ENCODE measurements around the gene C3orf33.
"Not testable (repeated sequence)": the region's sequence is repeated elsewhere in the genome, so short reads cannot be mapped to it uniquely, and the experiment has no call there.

The C3orf33 gene

GRCh38 chr3:155843569-155843968 is 37.5 kb upstream of the C3orf33 start:
- Histone ChIP-seq H3K27me3 (ENCODE audit: insufficient read depth, low read length, poor library complexity) (no peaks in the 10 kb centered on the region), H3K9me3 (ENCODE audit: insufficient read depth, low read length, severe bottlenecking) (no peaks in the 10 kb centered on the region), H3K4me2 (ENCODE audit: insufficient read depth, low read length) (no peak overlapping the region), H3K4me3 (ENCODE audit: low read depth in 1 of 2, low read length in 2 of 2) (no peak overlapping the region), H2AFZ (ENCODE audit: low read depth, low read length) (no peak overlapping the region), H3K27ac (ENCODE audit: low read length) (no peak overlapping the region), H4K20me1 (ENCODE audit: insufficient read depth, low read length) (peaks cover 4% of the 10 kb centered on the region; the same call in 1 of the 2 replicates), H3K4me1 (ENCODE audit: insufficient read depth, low read length) (peaks cover 31% of the 10 kb centered on the region), H3K9ac (ENCODE audit: low read depth, low read length) (no peak overlapping the region), H3K36me3 (ENCODE audit: insufficient read depth, low read length) (peaks cover 14% of the 10 kb centered on the region), H3K79me2 (ENCODE audit: insufficient read depth, low read length) (peaks cover 59% of the 10 kb centered on the region)
- DNase-seq: no peak
- no peak for ATAC-seq (ENCODE audit: insufficient read depth, low read depth)
- no peak for TF ChIP-seq EZH2 (IDR thresholded peaks at IDR 0.05; ENCODE audit: borderline replicate concordance, low read depth, low read length, severe bottlenecking)
- no peak for TF ChIP-seq CTCF (IDR thresholded peaks at IDR 0.05; ENCODE audit: borderline replicate concordance, extremely low read depth, low read length, poor library complexity, severe bottlenecking)

GRCh38 chr3:155835341-155836071 is 29.4 kb upstream of the C3orf33 start:
- Histone ChIP-seq H3K4me3 (ENCODE audit: low read depth in 1 of 2, low read length in 2 of 2) (no peak overlapping the region), H3K4me2 (ENCODE audit: insufficient read depth, low read length) (no peak overlapping the region), H3K9me3 (ENCODE audit: insufficient read depth, low read length, severe bottlenecking) (no peaks in the 10 kb centered on the region), H3K36me3 (ENCODE audit: insufficient read depth, low read length) (peaks cover 27% of the 10 kb centered on the region), H3K27ac (ENCODE audit: low read length) (no peak overlapping the region), H3K9ac (ENCODE audit: low read depth, low read length) (no peak overlapping the region), H2AFZ (ENCODE audit: low read depth, low read length) (no peak overlapping the region), H3K27me3 (ENCODE audit: insufficient read depth, low read length, poor library complexity) (no peaks in the 10 kb centered on the region), H3K4me1 (ENCODE audit: insufficient read depth, low read length) (no peaks in the 10 kb centered on the region), H4K20me1 (ENCODE audit: insufficient read depth, low read length) (no peaks in the 10 kb centered on the region), H3K79me2 (ENCODE audit: insufficient read depth, low read length) (peaks cover 11% of the 10 kb centered on the region; the same call in 1 of the 2 replicates)
- DNase-seq (no peak), ATAC-seq (ENCODE audit: insufficient read depth, low read depth) (peak; percentile 52; the same call in 1 of the 3 replicates)
- no peak for TF ChIP-seq EZH2 (IDR thresholded peaks at IDR 0.05; ENCODE audit: borderline replicate concordance, low read depth, low read length, severe bottlenecking)
- TF ChIP-seq CTCF (IDR thresholded peaks at IDR 0.05; ENCODE audit: borderline replicate concordance, extremely low read depth, low read length, poor library complexity, severe bottlenecking): no peak

GRCh38 chr3:155828490-155829098 is 22.5 kb upstream of the C3orf33 start:
- H3K36me3 ChIP-seq (ENCODE audit: insufficient read depth, low read length): peaks cover 42% of the 10 kb centered on the region
- ATAC-seq (ENCODE audit: insufficient read depth, low read depth); H3K27me3 ChIP-seq (ENCODE audit: insufficient read depth, low read length, poor library complexity); H3K9me3 ChIP-seq (ENCODE audit: insufficient read depth, low read length, severe bottlenecking); H3K79me2 ChIP-seq (ENCODE audit: insufficient read depth, low read length); H4K20me1 ChIP-seq (ENCODE audit: insufficient read depth, low read length); H3K9ac ChIP-seq (ENCODE audit: low read depth, low read length); H3K4me3 ChIP-seq (ENCODE audit: low read depth in 1 of 2, low read length in 2 of 2); DNase-seq; H2AFZ ChIP-seq (ENCODE audit: low read depth, low read length); H3K4me1 ChIP-seq (ENCODE audit: insufficient read depth, low read length); H3K27ac ChIP-seq (ENCODE audit: low read length); H3K4me2 ChIP-seq (ENCODE audit: insufficient read depth, low read length): not testable (repeated sequence)

GRCh38 chr3:155815030-155815545 is 9.0 kb upstream of the C3orf33 start:
- no peak overlapping the region for H2AFZ ChIP-seq (ENCODE audit: low read depth, low read length)
- ATAC-seq (ENCODE audit: insufficient read depth, low read depth) (no peak), DNase-seq (no peak)
- H4K20me1 ChIP-seq (ENCODE audit: insufficient read depth, low read length): no peaks in the 10 kb centered on the region
- H3K4me3 ChIP-seq (ENCODE audit: low read depth in 1 of 2, low read length in 2 of 2): no peak overlapping the region
- no peaks in the 10 kb centered on the region for H3K4me1 ChIP-seq (ENCODE audit: insufficient read depth, low read length)
- no peak overlapping the region for H3K27ac ChIP-seq (ENCODE audit: low read length)
- H3K9ac ChIP-seq (ENCODE audit: low read depth, low read length): no peak overlapping the region
- no peaks in the 10 kb centered on the region for H3K27me3 ChIP-seq (ENCODE audit: insufficient read depth, low read length, poor library complexity)
- no peaks in the 10 kb centered on the region for H3K36me3 ChIP-seq (ENCODE audit: insufficient read depth, low read length)
- H3K9me3 ChIP-seq (ENCODE audit: insufficient read depth, low read length, severe bottlenecking): no peaks in the 10 kb centered on the region
- TF ChIP-seq EZH2 (IDR thresholded peaks at IDR 0.05; ENCODE audit: borderline replicate concordance, low read depth, low read length, severe bottlenecking): no peak
- no peak for TF ChIP-seq CTCF (IDR thresholded peaks at IDR 0.05; ENCODE audit: borderline replicate concordance, extremely low read depth, low read length, poor library complexity, severe bottlenecking)
- H3K4me2 ChIP-seq (ENCODE audit: insufficient read depth, low read length): no peak overlapping the region
- H3K79me2 ChIP-seq (ENCODE audit: insufficient read depth, low read length): no peaks in the 10 kb centered on the region

GRCh38 chr3:155813224-155813623 is 7.1 kb upstream of the C3orf33 start:
- H3K4me2 ChIP-seq (ENCODE audit: insufficient read depth, low read length); H4K20me1 ChIP-seq (ENCODE audit: insufficient read depth, low read length); DNase-seq; H3K9me3 ChIP-seq (ENCODE audit: insufficient read depth, low read length, severe bottlenecking); ATAC-seq (ENCODE audit: insufficient read depth, low read depth); H2AFZ ChIP-seq (ENCODE audit: low read depth, low read length); H3K27ac ChIP-seq (ENCODE audit: low read length); H3K4me1 ChIP-seq (ENCODE audit: insufficient read depth, low read length); H3K27me3 ChIP-seq (ENCODE audit: insufficient read depth, low read length, poor library complexity); H3K9ac ChIP-seq (ENCODE audit: low read depth, low read length); H3K36me3 ChIP-seq (ENCODE audit: insufficient read depth, low read length); H3K4me3 ChIP-seq (ENCODE audit: low read depth in 1 of 2, low read length in 2 of 2); H3K79me2 ChIP-seq (ENCODE audit: insufficient read depth, low read length): not testable (repeated sequence)

All from DND-41 (cell line).